Keratinocyte (primary cell): ENCODE data around the gene PIK3IP1.

Source experiments
- EZH2 ChIP-seq: IDR thresholded peaks from one replicate; pipeline ENCODE4 v1.6.1; 2012; ENCODE audit warnings: inconsistent platforms, mild to moderate bottlenecking, low read length, moderate library complexity
- TF ChIP-seq, protein P1 (sequence below), 3 experiments: IDR thresholded peaks in 1 of 3; conservative IDR thresholded peaks in 1 of 3; optimal IDR thresholded peaks in 1 of 3; 2 replicates in 2 of 3; 3 replicates in 1 of 3; pipeline versions ENCODE3 to v1.5.1; 2011; ENCODE audit warnings: low read length in 3 of 3, mild to moderate bottlenecking in 3 of 3, moderate library complexity in 2 of 3, control low read depth in 1 of 3, inconsistent platforms in 1 of 3; ENCODE audit not compliant: insufficient read depth in 2 of 3; ENCODE audit errors: extremely low read depth in 1 of 3

DNA sequence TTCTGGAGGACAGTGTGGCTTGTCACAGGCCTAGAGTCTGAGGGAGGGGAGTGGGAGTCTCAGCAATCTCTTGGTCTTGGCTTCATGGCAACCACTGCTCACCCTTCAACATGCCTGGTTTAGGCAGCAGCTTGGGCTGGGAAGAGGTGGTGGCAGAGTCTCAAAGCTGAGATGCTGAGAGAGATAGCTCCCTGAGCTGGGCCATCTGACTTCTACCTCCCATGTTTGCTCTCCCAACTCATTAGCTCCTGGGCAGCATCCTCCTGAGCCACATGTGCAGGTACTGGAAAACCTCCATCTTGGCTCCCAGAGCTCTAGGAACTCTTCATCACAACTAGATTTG, 13.0 kb downstream of the PIK3IP1 start:
- TF ChIP-seq, protein P1, sequence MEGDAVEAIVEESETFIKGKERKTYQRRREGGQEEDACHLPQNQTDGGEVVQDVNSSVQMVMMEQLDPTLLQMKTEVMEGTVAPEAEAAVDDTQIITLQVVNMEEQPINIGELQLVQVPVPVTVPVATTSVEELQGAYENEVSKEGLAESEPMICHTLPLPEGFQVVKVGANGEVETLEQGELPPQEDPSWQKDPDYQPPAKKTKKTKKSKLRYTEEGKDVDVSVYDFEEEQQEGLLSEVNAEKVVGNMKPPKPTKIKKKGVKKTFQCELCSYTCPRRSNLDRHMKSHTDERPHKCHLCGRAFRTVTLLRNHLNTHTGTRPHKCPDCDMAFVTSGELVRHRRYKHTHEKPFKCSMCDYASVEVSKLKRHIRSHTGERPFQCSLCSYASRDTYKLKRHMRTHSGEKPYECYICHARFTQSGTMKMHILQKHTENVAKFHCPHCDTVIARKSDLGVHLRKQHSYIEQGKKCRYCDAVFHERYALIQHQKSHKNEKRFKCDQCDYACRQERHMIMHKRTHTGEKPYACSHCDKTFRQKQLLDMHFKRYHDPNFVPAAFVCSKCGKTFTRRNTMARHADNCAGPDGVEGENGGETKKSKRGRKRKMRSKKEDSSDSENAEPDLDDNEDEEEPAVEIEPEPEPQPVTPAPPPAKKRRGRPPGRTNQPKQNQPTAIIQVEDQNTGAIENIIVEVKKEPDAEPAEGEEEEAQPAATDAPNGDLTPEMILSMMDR (optimal IDR thresholded peaks at IDR 0.05 in 1 of 3, IDR thresholded peaks at IDR 0.05 in 1 of 3, conservative IDR thresholded peaks at IDR 0.05 in 1 of 3; ENCODE audit: extremely low read depth in 1 of 3, insufficient read depth in 2 of 3, low read length in 3 of 3): no peak
- no peak for TF ChIP-seq EZH2
